Tongue (tissue), 2 donors: ENCODE measurements around the gene SYNM. TPM values are rescaled to one million over a fixed set of nuclear protein-coding genes. Genes with fewer than 3 reads are reported as not detected.
A peak's percentile ranks its signal among the peaks of the same experiment; 100 is the strongest.

Experiments
- DNase-seq: peaks from one replicate; pipeline ENCODE4 v3.0.0-alpha.2; 2015
- total RNA-seq: library from RNA; depleted of rRNA; stranded (reverse); fragments of >200 nt; gene quantifications from one replicate; pipeline ENCODE4 v1.2.3, GENCODE V29; 2014

Gene SYNM
- total RNA-seq, 1 donor from 2014 or later, result 225 TPM

DNA sequence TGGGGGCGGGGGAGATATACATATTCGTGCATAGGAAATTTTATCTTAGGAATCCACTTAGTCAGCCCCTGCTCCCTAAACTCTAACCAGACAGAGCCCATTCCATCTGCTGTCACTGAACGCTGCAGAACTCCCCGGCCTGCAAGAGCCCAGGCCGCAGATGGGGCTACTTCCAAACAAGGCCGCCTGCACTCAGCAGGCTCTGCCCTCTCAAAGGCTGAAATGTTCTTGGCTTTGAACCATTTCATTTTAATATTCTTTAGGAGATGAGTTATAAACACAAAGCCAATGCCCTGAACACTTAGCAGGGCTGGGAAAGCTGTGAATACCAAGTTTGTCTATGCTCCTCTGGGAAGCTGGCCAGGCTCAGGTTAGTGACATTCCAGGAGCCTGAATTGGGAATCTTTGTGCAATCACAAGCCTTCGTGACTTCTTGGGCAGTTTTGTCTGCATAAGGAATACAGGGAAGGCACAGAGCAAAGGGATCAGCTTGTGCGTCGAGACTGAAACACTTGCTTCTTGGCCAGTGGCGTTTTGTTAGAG, 65.0 kb downstream of the SYNM start:
- DNase-seq, result no peak

DNA sequence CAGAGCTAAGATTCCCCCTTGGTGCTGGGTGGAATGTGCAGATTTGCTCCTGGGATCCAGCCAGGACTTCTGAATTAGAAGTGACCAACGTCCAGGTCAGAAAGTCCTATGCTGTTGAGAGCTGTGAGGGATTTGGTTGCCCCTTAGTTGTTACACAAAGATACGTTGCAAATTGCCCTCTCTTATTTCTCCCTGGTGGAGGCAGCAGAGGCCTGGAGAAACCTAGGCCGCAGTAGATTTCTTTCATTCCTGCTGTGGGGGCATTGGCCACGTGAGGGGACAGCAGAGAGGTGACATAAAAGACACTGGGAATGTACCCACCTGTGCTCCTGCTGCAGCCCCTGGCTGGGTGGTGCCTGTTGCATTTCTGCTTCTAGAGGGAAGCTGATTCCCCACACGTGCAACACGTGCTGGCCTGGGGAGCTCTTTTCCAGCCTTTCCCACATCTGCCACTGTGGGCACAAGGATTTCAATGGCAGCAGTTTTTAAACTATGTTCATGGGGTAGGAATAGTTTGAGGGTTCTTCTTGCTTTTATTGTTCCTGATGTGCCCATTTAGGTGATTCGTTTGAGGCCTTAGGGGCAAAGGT, 65.7 kb downstream of the SYNM start:
- DNase-seq, result no peak

DNA sequence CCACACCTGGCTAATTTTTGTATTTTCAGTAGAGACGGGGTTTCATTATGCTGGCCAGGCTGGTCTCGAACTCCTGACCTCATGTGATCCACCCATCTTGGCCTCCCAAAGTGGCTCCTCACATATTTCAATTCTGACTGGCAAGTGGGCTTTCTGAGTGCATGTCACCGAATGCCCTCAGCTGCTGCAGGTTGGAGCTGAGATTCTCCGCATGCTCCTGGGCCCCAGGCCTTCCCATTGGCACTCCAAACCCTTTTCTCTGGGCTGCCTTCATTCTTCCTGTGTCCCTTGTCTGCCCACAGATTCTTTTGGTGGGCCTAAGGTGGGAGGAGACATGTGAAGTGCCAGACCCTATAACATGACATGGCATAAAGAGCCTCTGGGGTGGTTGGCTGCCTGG, 67.3 kb downstream of the SYNM start:
- DNase-seq, result no peak

DNA sequence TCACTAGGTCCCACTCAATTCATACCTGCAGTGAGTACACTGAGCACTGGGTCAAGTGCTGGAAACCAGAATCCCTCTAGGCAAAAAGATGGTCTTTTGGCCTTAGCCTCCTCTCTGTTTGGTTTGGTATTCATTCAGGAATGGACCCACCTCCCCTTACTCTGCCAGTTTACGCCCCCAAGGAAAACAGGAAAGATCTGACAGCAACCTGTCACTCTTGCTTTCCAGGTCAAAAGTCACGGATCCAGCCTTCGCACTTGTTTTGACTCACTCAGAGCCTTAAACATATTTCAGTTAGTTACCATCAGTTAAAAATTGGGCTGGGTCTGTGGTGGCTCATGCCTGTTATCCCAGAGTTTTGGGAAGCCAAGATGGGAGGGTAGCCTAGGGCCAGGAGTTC, 68.1 kb downstream of the SYNM start:
- DNase-seq, result no peak

DNA sequence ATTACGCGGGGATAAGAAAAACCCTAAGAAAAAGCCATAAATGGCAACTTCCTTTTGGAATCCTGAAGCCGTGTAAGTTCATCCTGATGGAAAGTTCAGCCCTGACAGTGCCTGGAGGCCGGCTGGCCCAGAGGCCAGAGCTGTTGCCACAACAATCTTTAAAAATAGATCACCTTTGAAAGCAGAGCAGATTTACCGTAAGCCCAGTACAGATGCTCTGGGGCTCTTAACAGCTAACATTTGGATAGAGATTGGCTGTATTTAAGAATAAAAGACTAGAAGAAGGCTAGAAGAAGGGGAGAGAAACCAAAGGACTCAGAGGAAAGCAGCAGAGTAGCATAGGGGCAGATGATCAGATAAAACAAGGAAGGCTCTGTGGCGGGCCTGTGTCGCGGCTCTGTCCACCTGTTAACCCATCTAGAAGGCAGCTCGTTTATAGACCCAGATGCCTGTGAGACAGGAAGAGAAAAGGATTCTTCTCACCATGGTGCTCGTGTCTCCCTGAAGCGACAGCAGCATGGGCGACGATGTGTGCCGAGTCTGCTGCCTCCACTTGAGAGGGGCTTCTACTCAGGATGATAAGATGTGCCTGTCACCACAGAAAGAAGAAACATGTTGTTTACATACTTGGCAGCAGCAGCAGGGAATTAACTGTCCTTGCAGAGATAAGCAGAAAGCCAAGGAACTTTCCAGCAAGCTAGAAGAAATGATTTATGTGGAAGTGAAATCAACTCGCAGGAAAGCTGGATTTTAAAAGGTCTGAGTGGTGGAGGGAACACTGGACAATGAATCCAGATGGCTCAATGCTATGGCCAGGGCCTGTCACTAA, 69.9 kb downstream of the SYNM start:
- peak; percentile 37 for DNase-seq

DNA sequence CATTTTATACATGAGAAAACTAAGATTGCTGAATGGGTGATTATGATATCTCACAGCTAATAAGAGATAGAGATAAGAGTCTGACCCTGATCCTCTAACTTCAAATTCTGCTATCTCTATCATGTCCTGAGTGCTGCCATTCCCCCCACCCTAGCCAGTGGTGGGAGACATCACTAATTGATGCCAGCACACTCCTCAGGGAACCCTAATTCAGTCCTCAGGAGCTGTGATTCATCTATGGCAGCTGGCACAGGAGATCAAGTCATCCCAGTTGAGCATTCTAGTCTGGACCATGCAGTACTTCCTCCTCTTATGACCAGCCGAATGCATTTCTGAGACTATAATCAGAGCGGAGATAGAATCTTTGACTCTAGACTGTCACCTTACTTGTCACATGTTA, 71.9 kb downstream of the SYNM start:
- DNase-seq, result no peak

DNA sequence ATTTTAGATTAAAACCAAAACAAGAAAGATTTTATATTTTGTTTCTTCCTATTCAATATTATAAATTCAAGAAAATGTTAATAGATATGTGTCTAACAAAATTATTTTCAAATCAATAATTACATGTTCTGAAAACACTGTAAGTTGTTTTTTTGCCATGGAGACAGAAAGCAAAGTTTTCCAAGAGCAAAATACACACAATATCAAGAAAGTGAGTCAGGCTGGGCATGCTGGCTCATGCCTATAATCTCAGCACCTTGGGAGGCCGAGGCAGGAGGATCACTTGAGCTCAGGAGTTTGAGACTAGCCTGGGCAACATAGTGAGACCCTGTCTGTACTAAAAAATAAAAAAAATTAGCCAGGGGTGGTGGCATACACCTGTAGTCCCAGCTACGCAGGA, 72.8 kb downstream of the SYNM start:
- DNase-seq, result no peak

DNA sequence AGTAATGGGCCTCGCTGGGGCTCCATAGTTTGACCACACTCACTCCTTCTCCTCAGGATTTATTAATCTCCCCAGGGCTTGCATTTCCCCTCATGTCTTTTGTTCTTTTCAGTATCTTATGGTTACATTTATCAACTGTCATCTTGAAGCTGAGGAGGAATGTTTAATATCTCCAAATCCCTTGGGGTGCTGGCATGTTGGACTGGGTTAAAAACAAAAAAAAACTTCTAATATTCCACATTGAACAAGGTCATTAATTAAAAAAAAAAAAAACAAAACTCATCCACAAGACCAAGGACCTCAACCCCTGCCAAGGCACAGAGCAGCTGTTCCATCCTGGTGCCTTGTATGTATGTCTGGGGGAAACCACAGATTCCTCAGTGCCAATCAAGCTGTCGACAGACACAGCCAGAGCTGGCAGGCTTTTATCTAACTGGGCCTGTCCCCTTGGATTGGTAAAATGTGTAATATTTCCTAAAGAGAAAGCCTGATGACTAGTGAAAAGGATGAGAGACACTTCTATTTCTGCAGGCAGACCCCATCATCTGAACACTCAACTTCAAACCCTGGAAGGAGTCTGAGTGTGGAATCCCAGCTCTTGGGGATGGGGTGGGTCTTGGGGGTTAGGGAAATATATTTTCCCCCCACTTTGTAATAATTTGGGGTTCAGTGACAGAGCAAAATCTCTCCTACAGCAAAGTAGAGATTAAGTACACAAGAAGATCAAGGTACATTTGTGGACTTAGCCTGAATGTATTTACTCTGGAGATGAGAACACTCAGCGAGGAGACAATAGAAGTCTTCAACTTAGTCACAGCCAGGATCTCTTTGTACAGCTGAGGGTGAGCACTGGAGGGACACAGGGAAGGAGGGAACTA, 75.4 kb downstream of the SYNM start:
- DNase-seq, result no peak

DNA sequence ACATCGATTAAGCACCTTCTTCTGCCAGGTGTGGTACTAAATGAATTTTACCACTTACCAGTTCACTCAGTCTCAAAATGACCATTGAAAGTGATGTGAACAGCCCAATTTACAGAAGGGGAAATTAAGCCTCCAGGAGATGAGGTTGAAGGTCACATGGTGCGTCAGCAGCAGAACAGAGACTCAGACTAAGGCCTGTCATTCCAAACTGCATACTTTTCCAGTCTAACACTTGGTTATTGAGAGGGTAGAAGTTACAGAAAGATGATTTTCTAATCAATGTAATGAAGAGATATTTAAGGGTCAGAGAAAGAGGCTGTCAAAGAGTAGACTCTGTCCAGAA, 76.1 kb downstream of the SYNM start:
- no peak for DNase-seq

DNA sequence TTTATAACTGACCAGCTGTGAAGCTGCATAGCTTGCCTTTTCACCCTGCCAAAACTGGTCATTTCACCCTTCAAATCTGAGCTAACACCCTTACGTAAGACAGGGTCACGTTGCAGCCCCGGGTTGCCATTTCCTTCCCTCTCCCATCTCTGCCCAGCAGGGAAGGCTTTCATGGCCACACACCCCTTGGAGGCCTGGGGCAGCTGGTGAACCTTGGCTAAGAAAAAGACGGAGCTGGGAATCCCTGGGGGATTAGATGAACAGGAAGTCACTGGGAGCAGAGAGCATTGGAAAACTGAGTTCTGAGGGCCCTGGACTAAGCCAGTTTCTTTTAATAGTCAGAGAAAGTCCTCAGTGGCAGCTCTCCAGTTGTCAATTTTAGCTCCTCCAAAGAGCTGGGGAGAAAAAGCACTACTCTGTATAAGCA, 76.7 kb downstream of the SYNM start:
- peak; percentile 53 for DNase-seq

DNA sequence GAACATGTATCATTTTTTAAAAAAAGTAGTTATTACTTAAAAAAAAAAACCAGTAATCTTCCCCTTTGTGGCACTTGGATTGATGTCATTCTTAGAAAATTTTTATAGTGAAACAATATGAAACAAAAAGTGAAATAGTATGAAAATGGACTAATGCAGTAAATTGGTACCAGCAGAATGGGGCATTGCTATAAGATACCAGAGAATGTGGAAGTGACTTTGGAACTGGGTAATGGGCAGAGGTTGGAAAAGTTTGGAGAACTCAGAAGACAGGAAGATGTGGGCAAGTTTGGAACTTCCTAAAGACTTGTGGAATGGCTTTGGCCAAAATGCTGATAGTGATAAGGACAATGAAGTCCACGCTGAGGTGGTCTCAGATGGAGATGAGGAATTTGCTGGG, 77.9 kb downstream of the SYNM start:
- DNase-seq, result no peak

Other genes with a start within 250 kb of the SYNM start
- gene PGPEP1L, start 97.3 kb upstream of the SYNM start, total RNA-seq, result 0.21 TPM
- 43.1 TPM for gene TTC23, start 144.5 kb downstream of the SYNM start, total RNA-seq
- gene LRRC28, start 146.4 kb downstream of the SYNM start, total RNA-seq, result 50.9 TPM